AML-193 (cell line): ENCODE measurements around the gene ATG2B.

Source experiments
- DNase-seq, 2 experiments: peaks; one replicate each; lab custom pipeline; 2025; lab: John Stamatoyannopoulos, UW

The ATG2B gene

DNA sequence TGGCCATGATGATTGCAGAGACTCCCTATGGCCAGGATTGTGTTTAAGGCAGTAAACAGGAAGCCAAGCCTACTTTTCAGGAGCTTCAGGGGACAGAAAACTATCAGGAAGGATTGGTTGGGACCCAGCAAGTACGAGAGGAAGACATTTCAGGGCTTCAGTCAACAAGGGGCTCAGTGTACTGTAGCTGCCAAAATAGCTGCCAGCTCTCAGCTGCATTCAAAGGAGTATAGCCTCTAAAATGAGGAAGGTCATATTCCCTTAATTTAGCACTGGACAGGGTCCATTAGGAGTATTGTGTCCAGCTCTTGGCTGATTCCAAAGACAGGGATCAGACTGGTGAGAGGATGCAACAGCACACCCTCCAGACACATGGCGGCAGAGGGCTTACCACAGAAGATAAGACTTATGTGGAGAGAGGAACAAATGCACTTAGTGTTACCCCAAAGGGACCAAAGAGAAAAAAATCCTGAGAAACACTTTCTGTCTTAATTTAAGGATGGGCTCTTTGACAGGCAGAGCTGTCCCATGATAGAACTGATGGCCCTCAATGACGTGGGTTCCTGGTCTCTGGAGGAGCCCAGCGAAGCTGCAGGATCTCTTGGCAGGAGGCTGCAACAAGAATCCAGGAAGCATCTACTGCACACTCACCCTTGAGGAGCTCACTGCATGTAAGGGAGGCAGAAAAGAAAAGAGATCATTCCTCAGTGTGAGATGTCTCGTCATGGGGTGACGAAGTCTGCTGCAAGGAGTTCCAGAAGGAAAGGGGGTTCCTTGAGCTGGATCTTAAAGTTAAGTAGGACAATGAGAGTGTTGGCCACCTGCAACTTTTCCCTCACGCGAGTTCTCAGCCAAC is 92.3 kb downstream of the ATG2B start:
- DNase-seq = no peak

DNA sequence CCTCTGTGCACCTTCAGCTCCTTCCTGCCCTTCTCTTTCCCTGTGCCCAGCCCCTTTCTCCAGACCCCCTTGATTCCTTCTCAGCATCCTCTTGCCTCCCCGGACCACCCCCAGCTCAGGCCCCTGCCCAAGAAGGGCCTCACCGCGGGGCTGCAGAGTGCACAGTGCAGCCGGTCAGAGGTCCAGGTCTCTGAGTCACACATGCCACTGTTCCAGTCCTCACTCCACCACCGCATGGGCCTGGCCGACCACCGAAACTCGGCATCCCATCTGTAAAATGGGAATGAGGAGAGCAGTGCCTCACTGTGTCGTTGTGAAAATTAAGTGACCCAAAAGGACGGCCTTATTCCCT is 93.8 kb downstream of the ATG2B start:
- no peak for DNase-seq

DNA sequence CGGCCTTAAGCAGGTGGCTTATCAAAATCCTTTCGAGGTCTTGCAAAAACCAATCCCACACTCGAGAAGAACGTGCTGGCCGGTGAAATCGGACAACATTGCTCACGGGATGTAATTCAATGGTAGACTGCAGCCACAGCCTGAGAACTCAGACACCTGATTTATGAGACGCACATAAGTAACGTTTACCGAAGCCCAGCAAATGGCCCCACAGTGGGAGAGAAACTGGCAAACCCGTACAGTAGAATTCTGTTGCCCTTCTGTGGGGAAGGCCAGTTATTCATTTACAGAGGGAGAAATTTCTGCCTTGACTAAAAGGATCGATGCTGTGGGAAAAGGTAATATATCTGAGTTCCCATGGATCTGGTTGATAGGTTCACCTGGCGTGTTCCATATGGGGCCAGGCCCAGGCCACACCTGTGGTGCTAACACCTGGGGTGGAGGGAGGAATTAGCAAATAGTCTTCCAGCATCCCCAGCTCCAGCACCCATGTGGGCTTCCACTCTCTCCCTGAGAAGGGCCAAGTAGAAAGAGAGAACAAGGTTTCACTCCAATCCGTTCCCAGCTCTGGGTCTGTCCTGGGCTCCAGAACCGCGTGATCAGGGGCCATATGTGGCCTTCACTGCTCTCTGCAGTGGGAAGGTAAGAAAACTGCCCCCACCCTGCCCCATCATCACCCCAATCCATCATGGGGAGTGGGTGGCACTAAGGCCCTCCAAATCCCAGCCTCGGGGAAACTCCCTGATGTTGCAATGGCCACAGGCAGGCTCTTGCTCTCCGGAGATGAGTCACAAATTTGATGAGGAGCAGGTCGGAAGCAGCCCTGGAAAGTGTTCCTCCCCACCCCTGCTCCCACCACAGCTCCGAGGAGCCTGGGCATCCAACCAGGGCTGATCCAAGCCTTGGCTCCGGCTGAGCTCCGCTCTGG is 94.4 kb downstream of the ATG2B start:
- no peak for DNase-seq

DNA sequence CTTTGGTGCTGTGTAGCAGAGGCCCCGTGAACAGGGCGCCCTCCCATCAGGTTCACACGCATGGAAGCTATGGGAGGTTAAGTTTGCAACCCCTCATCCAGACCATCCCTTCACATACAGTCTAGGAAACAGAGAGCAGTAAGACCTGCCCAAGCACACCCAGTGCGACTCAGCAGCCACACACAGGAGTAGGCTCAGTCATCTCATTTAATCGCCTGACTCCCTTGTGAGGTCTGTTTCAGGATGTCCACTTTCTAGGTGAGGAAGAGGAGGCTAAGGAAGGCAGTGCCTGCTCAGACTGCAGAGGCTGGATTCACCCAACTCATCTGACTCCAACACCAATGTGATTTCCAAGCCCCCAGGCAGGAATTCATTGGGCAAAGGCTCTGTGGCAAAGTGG is 95.2 kb downstream of the ATG2B start:
- DNase-seq = no peak

DNA sequence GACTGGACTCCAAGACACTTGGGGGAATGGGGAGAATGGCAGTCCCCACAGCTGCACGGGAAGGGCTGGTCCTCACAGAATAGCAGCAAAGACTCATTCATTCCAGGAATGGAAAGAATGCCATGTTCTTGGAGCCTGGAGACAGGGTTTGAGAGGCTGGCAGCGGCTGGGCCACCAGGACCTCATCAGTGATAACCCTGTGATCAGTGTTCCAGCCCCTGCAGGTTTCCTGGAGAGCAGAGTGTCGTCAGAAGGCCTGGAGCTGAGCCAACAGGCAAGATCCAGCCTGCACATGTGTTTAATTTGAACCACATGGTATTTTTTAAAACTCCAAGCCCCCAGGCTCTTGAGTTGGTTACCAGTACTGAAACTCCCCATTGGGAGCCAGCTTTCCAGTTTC is 95.8 kb downstream of the ATG2B start:
- DNase-seq = no peak

DNA sequence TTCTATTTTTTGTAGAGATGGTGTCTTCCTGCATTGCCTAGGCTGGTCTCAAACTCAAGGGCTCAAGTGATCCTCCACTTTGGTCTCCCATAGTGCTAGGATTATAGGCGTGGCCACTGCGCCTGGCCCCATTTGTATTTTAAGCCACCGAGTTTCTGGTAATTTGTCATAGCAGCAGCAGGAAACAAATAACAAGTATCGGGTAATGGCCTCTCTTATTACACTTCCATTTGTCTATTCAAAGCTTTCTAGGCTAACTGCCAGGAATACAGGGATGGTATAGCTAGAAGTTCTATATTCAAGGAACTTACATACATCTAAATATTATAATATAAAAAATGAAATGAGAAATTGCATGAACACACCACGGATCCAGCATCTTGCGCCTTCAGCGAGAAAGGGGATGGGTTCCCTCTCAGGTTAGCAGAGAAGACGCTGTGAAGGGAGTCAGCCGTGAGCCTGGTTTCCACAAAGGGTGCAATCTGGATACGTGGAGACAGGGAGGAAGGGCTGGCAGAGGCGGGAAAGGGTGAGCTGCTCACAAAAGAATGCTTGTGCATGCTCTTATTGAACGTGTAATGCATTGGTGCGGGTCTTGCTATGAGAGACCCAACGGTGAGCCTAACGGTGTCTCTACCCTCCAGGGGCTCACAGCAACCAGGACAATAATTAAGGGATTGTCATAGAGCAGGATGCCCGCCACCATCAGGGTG is 97.6 kb downstream of the ATG2B start:
- no peak for DNase-seq

DNA sequence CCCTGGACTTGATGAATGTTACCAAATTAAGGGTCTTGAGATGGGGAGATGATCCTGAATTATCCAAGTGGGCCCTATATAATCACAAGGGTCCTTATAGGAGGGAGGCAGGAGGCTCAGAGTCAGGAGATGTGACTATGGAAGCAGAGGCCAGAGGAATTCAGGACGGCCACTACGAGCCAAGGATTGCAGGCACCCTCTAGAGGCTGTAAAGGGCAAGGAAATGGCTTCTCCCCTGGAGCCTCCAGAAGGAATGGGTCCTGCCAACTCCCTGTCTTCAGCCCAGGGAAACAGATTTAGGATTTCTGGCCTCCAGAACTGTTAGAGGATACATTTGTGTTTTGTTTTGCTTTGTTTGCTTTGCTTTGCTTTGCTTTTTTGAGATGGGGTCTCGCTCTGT is 98.3 kb downstream of the ATG2B start:
- no peak for DNase-seq

DNA sequence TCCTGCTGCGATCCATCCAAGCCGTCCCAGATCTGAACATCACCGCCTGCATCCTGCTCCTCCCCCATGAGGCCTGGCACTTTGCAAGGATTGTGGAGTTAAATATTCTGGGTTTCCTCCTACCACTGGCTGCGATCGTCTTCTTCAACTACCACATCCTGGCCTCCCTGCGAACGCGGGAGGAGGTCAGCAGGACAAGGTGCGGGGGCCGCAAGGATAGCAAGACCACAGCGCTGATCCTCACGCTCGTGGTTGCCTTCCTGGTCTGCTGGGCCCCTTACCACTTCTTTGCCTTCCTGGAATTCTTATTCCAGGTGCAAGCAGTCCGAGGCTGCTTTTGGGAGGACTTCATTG is 99.0 kb downstream of the ATG2B start:
- no peak for DNase-seq

DNA sequence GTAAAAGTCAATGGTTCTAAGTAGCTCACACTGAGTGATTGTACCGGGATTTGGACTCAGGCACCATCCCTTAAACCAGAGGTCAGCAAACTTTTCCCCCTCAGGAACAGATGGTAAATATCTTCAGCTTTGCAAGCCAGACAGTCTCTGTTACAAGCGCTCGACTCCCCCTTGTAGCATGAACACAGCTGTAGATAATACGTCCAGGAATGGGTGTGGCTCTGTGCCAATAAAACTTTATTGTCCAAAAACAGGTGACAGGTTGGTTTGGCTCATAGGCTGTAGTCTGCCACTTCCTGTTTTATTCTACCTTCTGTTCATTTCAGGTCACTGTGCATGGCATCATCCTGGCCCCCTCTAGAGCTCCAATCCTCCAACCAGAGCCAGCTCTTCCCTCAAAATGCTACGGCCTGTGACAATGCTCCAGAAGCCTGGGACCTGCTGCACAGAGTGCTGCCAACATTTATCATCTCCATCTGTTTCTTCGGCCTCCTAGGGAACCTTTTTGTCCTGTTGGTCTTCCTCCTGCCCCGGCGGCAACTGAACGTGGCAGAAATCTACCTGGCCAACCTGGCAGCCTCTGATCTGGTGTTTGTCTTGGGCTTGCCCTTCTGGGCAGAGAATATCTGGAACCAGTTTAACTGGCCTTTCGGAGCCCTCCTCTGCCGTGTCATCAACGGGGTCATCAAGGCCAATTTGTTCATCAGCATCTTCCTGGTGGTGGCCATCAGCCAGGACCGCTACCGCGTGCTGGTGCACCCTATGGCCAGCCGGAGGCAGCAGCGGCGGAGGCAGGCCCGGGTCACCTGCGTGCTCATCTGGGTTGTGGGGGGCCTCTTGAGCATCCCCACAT is 99.6 kb downstream of the ATG2B start:
- DNase-seq = no peak

DNA sequence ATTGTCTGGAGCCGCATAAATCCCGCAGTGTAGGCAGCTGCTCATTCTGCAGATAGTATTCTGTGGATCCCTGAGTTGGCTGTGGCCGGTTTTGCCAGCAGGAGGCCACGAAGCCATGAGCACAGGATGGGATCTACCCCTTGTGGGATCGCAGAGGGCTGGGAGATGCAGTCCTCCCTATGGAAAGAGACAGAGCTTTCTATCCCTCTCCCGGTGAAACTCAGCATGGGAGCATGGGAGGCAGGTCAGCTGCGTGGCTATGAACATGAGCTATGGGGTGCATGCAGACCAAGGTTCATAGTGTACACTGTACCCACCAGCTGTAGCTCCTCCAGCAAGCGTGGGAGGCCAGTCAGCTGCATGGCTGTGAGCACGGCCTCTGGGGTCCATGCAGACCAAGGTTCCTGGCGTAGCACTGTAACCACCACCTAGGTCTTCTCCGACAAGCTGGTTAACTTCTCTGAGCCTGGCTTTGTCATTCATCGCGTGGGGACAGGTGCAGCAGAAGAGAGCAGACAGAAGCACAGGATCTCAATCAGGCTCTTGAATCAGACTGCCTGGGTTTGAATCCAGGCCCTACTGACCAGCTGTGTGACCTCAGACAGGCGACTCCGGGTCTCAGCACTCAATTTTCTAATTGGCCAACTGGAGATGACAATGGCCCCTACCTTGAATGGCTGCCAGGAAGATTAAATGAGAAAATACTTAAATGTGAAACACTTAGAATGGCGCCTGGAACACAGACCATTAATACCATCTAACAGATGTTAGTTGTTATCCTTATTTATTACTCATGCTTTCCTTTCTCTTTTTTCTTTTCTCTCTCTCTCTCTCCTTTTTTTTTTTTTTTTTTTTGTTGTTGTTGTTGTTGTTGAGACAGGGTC is 101.1 kb downstream of the ATG2B start:
- DNase-seq = no peak

DNA sequence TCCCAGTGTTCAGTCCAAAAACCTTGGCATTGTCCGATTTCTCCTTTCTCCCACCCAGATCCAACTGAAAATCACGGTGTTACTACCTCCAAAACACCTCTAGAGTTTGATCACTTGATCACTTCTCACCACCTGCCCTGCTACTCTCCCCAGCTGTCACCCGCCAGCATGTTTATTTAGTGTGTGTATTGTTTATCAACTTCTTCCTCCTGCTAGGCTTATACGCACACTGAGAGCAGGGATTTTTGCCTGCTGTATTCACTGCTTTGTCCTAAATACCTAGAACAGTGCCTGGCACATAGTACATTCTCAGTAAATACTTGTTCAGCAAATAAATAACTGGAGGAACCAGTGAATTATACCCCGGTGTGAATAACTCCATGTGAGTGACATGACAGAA is 102.1 kb downstream of the ATG2B start:
- no peak for DNase-seq

DNA sequence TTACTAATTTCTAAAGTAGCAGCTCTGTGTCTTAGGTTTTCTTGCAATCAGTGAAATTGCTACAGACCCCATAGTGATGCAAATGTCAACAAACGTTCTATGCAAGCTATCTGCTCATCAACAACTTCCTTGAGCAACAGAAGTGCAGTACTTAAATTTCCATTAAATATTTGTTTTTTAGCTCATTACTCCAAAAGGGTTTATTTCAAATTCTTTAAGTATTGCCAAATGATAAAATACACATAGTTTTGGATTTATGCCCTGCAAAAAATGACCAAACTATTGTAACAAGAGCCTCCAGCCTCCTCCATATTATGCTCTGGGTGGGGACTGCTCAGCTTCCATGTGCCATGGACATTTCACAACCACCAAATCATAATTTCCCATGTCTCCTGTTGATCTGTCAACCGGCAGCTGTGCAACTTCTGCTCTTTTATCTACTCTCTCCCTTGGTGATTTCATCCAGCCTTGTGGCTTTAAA is 102.8 kb downstream of the ATG2B start:
- DNase-seq = no peak

DNA sequence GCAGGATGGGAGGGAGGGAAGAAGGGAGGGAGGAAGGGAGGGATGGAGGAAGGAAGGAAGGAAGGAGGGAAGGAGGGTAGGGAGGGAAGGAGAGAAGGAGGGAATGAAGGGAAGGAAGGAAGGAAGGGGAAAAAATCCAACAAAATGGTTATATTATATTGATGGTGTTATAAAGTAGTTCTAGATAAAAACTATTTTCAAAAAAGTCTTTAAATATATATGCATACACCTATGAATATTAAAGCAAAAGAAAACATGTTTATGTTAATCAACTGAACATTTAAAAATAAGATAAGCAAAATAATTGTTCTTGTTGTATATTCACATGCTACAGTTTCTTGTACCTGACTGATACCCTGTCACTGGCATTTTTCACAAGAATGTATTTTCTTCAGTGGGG is 105.2 kb downstream of the ATG2B start:
- no peak for DNase-seq

DNA sequence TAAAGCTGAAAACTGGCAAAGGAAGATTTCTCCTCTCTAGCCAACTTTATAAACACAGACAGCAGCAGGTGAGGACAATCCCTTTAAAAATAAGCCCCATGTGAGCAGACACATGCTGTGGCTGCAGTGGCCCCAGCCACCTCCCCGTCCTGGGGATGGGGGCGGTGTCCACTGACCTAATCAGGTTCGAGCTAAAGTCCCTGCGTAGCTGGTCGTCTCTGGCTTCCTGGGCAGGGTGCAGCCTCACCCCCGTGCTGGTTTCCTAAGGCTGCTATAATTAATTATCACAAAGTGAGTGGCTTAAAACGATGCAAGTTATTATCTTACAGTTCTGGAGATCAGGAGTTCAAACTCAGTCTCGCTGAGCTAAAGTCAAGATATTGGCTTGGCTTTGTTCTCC is 106.1 kb downstream of the ATG2B start:
- no peak for DNase-seq

DNA sequence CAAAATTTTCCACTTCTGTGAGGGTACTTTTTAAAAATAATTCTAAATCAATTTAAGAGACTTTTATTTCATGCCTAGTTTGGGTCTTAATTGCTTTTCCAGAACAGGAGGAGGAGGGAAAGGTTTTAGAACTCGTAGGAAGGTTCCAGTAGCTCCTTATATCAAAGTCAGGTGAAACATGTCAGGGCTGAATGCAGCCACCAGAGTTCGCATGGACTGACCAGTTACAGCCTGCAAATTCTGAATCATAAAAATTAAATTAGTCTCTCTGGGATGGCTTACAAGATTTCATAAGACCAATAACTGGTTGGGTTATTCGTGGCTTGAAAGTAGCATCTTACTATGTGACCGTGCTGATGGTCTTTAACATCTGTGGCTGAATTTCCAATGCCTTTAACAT is 106.7 kb downstream of the ATG2B start:
- no peak for DNase-seq

DNA sequence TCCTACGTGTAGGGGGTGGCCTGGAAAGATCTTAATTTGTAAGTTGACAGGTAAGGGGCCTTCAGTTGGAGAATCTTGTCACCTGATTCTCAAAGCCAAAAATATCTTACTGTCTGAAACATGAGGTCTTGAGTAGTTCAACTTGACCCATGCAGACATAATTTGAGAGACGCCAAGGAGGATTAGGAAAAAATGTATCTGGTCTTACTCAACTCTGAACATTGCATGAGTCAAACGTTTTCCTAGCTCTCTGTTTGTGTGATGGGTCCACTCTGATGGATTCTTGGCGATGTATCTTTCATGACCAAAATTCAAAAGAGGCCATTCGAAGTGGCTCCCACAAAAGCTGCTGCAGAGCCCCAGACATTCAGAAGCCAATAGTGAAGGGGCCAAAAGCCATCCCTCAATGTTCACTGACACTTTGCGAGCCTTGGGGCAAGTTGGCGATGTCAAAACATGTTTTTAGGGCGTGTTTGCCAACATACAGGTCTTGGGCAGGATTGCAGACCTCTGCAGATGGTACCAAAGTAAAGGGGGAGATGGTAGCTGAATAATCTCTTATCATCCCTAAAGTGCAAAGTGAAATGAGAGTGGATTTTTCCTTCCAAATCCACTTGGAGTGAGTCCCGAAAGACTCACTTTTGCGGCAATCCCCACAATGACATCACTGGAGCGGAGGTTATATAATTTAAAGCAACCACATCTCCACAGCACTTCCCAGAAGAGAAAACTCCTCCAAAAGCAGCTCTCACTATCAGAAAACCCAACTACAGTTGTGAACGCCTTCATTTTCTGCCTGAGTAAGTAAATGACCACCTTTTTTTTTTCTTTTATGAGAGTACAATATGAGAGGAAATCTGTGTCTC is 107.4 kb downstream of the ATG2B start, which contains the start of gene BDKRB1:
BDKRB1 (plus strand) TSS at position 710 of the 866 bp plus-strand sequence. CDS start 7,473 bp downstream, outside the sequence.
- DNase-seq = no peak

DNA sequence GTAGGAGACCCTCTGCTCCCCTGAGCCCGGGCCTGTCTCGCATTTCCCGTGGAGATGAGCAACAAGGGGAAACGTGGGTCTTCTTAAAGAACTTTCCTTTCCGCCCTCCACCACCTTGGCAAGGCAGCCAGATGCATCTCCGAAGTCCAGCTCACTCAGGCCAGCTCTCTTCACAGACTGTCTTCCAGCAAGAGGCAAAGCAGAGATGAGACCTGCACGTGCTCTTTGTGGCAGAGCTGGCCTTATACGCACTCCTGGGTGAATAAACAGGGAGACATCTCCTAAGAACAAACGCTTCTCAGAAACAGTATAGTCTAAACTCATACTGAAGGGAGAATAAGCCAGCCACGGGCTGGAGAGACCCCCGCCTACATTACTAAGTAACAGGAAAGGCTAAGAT is 108.5 kb downstream of the ATG2B start:
- DNase-seq = no peak

DNA sequence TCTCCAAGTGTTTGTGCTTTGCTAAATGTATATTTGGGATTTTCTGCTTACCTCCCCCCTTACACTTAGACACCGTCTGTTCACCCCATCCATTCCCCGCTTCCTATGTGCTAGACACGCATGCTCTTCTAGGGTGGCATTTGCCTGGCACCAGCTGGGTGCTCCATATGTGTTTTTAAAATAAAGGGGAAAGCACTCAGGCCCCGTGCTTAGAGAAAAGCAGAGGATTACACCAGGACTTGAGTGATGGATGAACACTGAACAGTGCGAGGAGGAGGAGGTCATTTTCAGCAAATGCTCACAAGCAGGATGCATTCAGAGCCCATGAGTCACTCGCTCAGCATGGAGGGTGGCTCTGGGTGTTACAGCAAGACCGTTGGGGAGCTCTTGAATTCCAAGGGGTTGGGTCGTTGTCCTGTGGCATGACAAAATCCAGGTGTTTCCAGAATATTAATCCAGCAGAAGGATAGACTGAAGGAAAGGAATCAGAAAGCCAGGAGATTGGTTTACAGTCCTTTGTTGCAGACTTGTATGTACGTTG is 110.1 kb downstream of the ATG2B start:
- no peak for DNase-seq

DNA sequence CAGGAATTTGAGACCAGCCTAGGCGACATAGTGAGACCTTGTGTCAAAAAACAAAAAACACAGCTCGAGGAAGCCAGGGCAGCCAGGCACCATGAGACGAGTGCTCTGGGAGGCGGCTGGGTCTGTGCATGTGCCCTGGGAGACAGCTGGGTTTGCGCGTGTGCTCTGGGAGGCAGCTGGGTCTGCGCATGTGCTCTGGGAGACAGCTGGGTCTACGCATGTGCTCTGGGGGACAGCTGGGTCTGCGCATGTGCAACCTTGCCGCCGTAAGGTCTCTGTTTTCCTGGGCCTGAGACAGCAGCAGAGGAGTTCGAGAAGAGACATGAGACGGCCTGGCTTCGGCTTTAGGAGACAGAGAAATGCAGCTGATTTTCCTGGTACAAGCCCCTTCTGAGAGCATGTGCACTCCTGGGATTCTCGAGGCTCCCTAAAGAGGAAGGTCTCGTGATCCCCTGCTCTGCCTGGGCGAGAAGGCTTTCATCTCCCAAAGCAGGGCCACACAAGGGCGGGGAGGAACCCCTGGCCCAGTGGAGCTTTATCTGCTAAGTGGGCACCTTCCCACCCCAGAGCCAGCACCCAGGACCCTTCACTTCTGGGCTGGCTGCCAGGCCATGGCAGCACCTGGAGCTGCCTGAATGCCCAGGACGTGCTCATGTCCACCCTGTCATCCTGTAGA is 110.7 kb downstream of the ATG2B start:
- no peak for DNase-seq
